ENCODE data around the gene IFFO2.

- no peak for TF ChIP-seq SETDB1 (CRISPR knock-in tag; IDR thresholded peaks at IDR 0.05; ENCODE audit: borderline replicate concordance)
- no peak for TF ChIP-seq RXRA (CRISPR knock-in tag; IDR thresholded peaks at IDR 0.05)
- TF ChIP-seq POLR2A (IDR thresholded peaks at IDR 0.05; ENCODE audit: insufficient read depth in 1 of 2, low read depth in 2 of 2, low read length in 2 of 2) = no peak
- TF ChIP-seq KAT7 (CRISPR knock-in tag; IDR thresholded peaks at IDR 0.05; ENCODE audit: borderline replicate concordance) = no peak
- TF ChIP-seq SMC3 (IDR thresholded peaks at IDR 0.05; ENCODE audit: low read length) = no peak
- TF ChIP-seq ZNF276 (CRISPR knock-in tag; IDR thresholded peaks at IDR 0.05; ENCODE audit: low read depth) = no peak
- TF ChIP-seq CTCF (CRISPR knock-in tag; IDR thresholded peaks at IDR 0.05) = no peak
- TF ChIP-seq NR3C1 (CRISPR knock-in tag; IDR thresholded peaks at IDR 0.05) = no peak
- TF ChIP-seq NBN (conservative IDR thresholded peaks at IDR 0.05) = no peak
Measured at GRCh38 chr1:18943162-18943561, 13.3 kb downstream of the IFFO2 start.
